Measurements from ENCODE around the gene COG4.

Gene COG4

DNA sequence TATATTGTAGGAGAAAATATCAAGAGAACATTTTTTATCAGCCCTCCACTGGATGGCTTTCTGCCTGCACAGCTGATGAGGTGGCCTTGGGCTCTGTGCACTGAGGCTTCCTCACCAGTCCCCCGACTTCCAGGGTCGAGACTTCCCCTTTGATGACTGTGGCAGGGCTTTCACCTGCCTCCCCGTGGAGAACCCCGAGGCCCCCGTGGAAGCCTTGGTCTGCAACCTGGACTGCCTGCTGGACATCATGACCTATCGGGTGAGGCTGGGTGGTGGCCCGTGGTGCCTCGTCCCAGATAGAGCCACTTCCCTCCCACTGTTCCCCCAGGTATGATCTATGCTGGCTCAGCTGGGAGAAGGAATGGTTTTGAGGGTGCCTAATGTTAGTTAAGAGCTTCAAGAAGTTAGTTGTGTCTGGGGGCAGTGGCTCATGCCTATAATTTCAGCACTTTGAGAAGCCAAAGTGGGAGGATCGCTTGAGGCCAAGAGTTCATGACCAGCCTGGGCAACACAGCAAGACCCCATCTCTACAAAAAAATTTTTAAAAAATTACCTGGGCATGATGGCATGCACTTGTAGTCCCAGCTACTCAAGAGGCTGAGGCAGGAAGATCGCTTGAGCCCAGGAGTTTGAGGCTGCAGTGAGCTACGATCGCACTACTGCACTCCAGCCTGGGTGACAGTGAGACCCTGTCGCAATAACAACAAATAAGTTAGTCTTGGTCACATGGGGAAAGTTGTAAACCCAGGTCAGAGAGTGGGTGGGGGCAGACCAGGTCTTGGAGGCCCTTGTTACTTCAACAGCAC is 57.2 kb downstream of the COG4 start:
- no peak for TF ChIP-seq CTCF (IDR thresholded peaks at IDR 0.05; ENCODE audit: extremely low read depth, missing control alignments)
- DNase-seq (ENCODE audit: low spot score): no peak

DNA sequence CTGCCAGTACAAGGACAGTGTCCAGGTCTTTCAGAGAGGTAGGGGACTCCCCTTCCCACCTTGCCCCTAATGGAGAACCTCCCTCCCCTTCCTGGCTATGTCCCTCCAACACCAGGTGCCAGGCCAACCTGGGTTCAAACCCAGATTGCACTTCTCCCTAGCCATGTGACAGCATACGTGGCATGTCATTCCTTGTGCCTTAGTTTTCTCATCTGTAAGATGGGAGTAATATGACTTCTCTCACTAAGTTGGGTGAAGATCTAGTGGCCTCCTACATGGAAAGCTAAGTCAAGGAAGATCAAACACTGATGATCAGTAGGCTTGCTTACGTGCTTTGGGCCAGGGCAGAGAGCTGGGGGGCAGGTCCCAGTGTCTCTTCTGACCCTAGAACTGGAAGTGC is 60.1 kb downstream of the COG4 start:
- TF ChIP-seq CTCF (IDR thresholded peaks at IDR 0.05; ENCODE audit: extremely low read depth, missing control alignments): no peak
- DNase-seq (ENCODE audit: low spot score): no peak

- TF ChIP-seq CTCF (IDR thresholded peaks at IDR 0.05; ENCODE audit: extremely low read depth, missing control alignments): no peak
- DNase-seq (ENCODE audit: low spot score): no peak
Observed at GRCh38 chr16:70460737-70461261, 62.6 kb downstream of the COG4 start.

DNA sequence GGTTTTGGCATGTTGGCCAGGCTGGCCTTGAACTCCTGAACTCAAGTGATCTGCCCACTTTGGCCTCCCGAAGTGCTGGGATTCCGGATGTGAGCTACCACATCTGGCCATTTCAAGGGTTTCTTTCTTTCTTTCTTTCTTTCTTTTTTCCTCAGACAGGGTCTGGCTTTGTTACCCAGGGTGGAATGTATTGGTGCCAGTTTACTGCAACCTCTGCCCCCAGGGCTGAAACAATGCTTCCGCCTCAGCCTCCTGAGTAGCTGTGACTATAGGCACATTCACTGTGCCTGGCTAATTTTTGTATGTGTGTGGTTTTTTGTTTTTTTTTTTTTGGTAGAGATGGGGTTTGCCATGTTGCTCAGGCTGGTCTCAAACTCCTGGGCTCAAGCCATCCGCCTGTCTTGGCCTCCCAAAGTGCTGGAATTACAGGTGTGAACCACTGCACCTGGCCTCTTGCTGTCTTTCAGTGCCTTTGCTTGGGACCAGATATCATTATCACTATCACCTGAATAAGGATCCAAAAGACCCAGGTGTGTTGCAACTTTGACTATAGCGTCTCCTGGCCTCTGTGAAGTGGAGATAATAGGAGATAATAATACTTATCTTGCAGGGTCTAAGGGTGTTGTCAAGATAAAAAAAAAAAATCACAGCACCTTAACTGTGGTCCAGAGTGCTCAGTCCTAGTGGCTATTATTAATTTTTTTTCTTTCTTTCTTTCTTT is 65.7 kb downstream of the COG4 start:
- TF ChIP-seq CTCF (IDR thresholded peaks at IDR 0.05; ENCODE audit: extremely low read depth, missing control alignments): no peak
- DNase-seq (ENCODE audit: low spot score): no peak

GRCh38 chr16:70455910-70456309 is 67.4 kb downstream of the COG4 start:
- no peak for DNase-seq (ENCODE audit: low spot score)

GRCh38 chr16:70454222-70455034 is 68.9 kb downstream of the COG4 start, which contains the start of gene FCSK:
TSS of gene FCSK (plus strand) at chr16:70454595. CDS start at chr16:70463191, 8,596 bp downstream.
- no peak for TF ChIP-seq CTCF (IDR thresholded peaks at IDR 0.05; ENCODE audit: extremely low read depth, missing control alignments)
- DNase-seq (ENCODE audit: low spot score): peak; percentile 91

More at GRCh38 chr16:70455910-70456309, 67.4 kb downstream of the COG4 start:
- no peak for TF ChIP-seq CTCF (IDR thresholded peaks at IDR 0.05; ENCODE audit: extremely low read depth, missing control alignments)
